Measurements from ENCODE around the gene PRDX6. TPM values are rescaled to one million over a fixed set of nuclear protein-coding genes. Genes with fewer than 3 reads are reported as not detected.

Gene PRDX6
- total and polyA plus RNA-seq, 4 donors = 170 to 347 (median 246) TPM

DNA sequence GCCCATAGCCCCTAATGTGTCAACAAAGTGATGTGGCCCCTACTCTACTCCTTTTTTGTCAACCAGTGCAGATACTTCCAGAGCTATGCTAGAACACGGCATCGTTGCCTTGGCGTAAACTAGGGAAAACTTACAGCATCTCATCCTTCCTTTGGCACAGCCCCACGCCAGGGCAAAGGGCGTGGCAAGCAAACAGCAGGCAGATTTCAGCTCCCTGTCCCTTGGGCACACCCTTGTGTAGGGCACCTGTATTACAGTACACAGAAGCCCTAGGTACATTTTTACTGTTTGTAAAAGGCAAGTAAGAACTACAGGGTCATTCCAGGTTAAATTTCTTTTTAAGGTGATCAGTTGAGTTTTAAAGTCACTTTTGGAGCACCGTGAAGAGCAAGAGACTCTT is 29.3 kb downstream of the PRDX6 start:
- no peak for TF ChIP-seq CTCF (IDR thresholded peaks at IDR 0.05; ENCODE audit: control extremely low read depth, extremely low read depth)
- ATAC-seq (ENCODE audit: insufficient read depth, low FRiP score) (no peak), DNase-seq (no peak)
- Histone ChIP-seq H3K27ac (ENCODE audit: low read depth in 1 of 2, low read length in 1 of 2) (no peak overlapping the region), H3K27me3 (ENCODE audit: control insufficient read depth in 3 of 3, insufficient read depth in 3 of 3, low read length in 2 of 3) (no peaks in the 10 kb centered on the region), H3K4me1 (ENCODE audit: control insufficient read depth in 5 of 5, insufficient read depth in 5 of 5, low read length in 5 of 5) (peaks cover 0 to 4% (median 0%) of the 10 kb centered on the region in 5 donors), H3K9ac (ENCODE audit: insufficient read depth in 1 of 2, low read length in 2 of 2) (no peak overlapping the region), H3K4me3 (no peak overlapping the region), H3K36me3 (ENCODE audit: control insufficient read depth in 4 of 4, insufficient read depth in 4 of 4, low read length in 4 of 4) (no peaks in the 10 kb centered on the region), H3K9me3 (ENCODE audit: control insufficient read depth in 4 of 4, insufficient read depth in 3 of 4, low read length in 3 of 4) (no peaks in the 10 kb centered on the region)
- 81 to 86% methylated on average over 6 of the region's 6 CpGs for WGBS, 2 donors

- Histone ChIP-seq H3K27me3 (ENCODE audit: control insufficient read depth in 3 of 3, insufficient read depth in 3 of 3, low read length in 2 of 3) (no peaks in the 10 kb centered on the region), H3K4me1 (ENCODE audit: control insufficient read depth in 5 of 5, insufficient read depth in 5 of 5, low read length in 5 of 5) (peaks cover 0 to 4% (median 0%) of the 10 kb centered on the region in 5 donors), H3K36me3 (ENCODE audit: control insufficient read depth in 4 of 4, insufficient read depth in 4 of 4, low read length in 4 of 4) (no peaks in the 10 kb centered on the region), H3K27ac (ENCODE audit: low read depth in 1 of 2, low read length in 1 of 2) (peak overlapping the region in 1 of 2 donors; percentile 57), H3K4me3 (no peak overlapping the region), H3K9me3 (ENCODE audit: control insufficient read depth in 4 of 4, insufficient read depth in 3 of 4, low read length in 3 of 4) (no peaks in the 10 kb centered on the region), H3K9ac (ENCODE audit: insufficient read depth in 1 of 2, low read length in 2 of 2) (no peak overlapping the region)
- TF ChIP-seq CTCF (IDR thresholded peaks at IDR 0.05; ENCODE audit: control extremely low read depth, extremely low read depth) = no peak
- WGBS, 2 donors = 67 to 77% methylated on average over 3 of the region's 3 CpGs
- DNase-seq = peak; percentile 28 to 64 (median 49)
- ATAC-seq (ENCODE audit: insufficient read depth, low FRiP score) = peak; percentile 87
These were observed 30.2 kb downstream of the PRDX6 start for GRCh38 chr1:173507205-173507846.

DNA sequence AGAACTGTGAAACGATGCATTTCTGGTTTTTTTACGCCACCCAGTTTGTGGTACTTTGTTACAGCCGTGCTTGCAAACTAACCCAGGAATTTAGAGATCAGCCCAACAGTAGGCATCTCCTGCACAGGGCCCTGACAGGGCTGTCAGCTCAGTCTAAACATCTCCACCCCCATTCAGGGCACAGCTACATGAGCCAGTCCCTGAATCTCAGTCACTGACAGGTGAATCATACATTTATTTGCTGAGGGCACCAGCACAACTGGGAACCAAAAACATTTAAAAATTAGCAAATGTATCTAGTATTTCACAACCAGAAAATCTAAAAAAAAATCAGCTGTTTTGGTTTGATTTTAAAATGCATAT is 30.7 kb downstream of the PRDX6 start:
- Histone ChIP-seq H3K36me3 (ENCODE audit: control insufficient read depth in 4 of 4, insufficient read depth in 4 of 4, low read length in 4 of 4) (no peaks in the 10 kb centered on the region), H3K4me1 (ENCODE audit: control insufficient read depth in 5 of 5, insufficient read depth in 5 of 5, low read length in 5 of 5) (peaks cover 0 to 4% (median 0%) of the 10 kb centered on the region in 5 donors), H3K27me3 (ENCODE audit: control insufficient read depth in 3 of 3, insufficient read depth in 3 of 3, low read length in 2 of 3) (no peaks in the 10 kb centered on the region), H3K27ac (ENCODE audit: low read depth in 1 of 2, low read length in 1 of 2) (peak overlapping the region in 1 of 2 donors; percentile 57), H3K9me3 (ENCODE audit: control insufficient read depth in 4 of 4, insufficient read depth in 3 of 4, low read length in 3 of 4) (no peaks in the 10 kb centered on the region), H3K9ac (ENCODE audit: insufficient read depth in 1 of 2, low read length in 2 of 2) (no peak overlapping the region), H3K4me3 (no peak overlapping the region)
- WGBS, 2 donors = 74 to 84% methylated on average over 3 of the region's 3 CpGs
- TF ChIP-seq CTCF (IDR thresholded peaks at IDR 0.05; ENCODE audit: control extremely low read depth, extremely low read depth) = no peak
- DNase-seq (no peak), ATAC-seq (ENCODE audit: insufficient read depth, low FRiP score) (no peak)

DNA sequence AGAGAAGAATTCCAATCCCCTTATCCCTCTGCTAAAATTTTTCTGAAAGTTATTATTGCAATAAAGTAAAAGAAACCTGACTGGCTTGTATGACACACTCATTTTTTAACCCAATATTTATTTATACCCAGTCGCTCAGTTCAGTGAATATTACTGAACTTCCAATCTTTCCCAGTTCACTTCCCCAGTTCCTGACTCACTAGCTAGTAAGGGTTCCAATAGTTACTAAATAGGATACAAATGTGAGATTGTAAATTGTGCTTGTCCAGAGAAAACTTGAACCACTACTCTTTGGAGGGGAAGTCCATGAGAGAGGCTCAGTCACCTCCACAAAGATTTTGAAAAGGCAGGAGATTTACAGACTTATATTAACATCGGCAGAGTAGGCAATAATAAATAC is 31.4 kb downstream of the PRDX6 start:
- Histone ChIP-seq H3K36me3 (ENCODE audit: control insufficient read depth in 4 of 4, insufficient read depth in 4 of 4, low read length in 4 of 4) (no peaks in the 10 kb centered on the region), H3K9me3 (ENCODE audit: control insufficient read depth in 4 of 4, insufficient read depth in 3 of 4, low read length in 3 of 4) (no peaks in the 10 kb centered on the region), H3K27ac (ENCODE audit: low read depth in 1 of 2, low read length in 1 of 2) (no peak overlapping the region), H3K9ac (ENCODE audit: insufficient read depth in 1 of 2, low read length in 2 of 2) (no peak overlapping the region), H3K4me1 (ENCODE audit: control insufficient read depth in 5 of 5, insufficient read depth in 5 of 5, low read length in 5 of 5) (peaks cover 0 to 4% (median 0%) of the 10 kb centered on the region in 5 donors), H3K4me3 (no peak overlapping the region), H3K27me3 (ENCODE audit: control insufficient read depth in 3 of 3, insufficient read depth in 3 of 3, low read length in 2 of 3) (no peaks in the 10 kb centered on the region)
- no peak for TF ChIP-seq CTCF (IDR thresholded peaks at IDR 0.05; ENCODE audit: control extremely low read depth, extremely low read depth)
- WGBS, 2 donors = 88 to 90% methylated on average over 2 of the region's 2 CpGs
- DNase-seq (no peak), ATAC-seq (ENCODE audit: insufficient read depth, low FRiP score) (no peak)
